ENCODE data around the gene FAHD2B.
"Not testable (repeated sequence)": the region's sequence is repeated elsewhere in the genome, so short reads cannot be mapped to it uniquely, and the experiment has no call there.

- TF ChIP-seq CTCF (conservative IDR thresholded peaks at IDR 0.05; ENCODE audit: low read depth, low read length); EZH2 (IDR thresholded peaks at IDR 0.05; ENCODE audit: low read length, unreplicated experiment); EZH2phosphoT487 (IDR thresholded peaks at IDR 0.05; ENCODE audit: borderline replicate concordance, low read length): not testable (repeated sequence)
Measured at GRCh38 chr2:97050032-97050431, 44.6 kb downstream of the FAHD2B start.

All from PC-3 (cell line).